IPS-15b (cell line): ENCODE measurements around the gene C2CD2L.
"Not testable (repeated sequence)": the region's sequence is repeated elsewhere in the genome, so short reads cannot be mapped to it uniquely, and the experiment has no call there.

Source experiments
- H3K27me3 ChIP-seq: one replicate; pipeline ENCODE4 v1.6.1; 2013; ENCODE audit warnings: low read length; ENCODE audit not compliant: control insufficient read depth, insufficient read depth
- H3K36me3 ChIP-seq: one replicate; pipeline ENCODE4 v1.6.1; 2013; ENCODE audit warnings: low read length; ENCODE audit not compliant: control insufficient read depth, insufficient read depth
- H3K4me1 ChIP-seq: one replicate; pipeline ENCODE4 v1.6.1; 2013; ENCODE audit warnings: mild to moderate bottlenecking, low read length; ENCODE audit not compliant: control insufficient read depth, insufficient read depth
- H3K4me3 ChIP-seq: one replicate; pipeline ENCODE4 v1.5.1; 2013; ENCODE audit warnings: low read depth, low read length
- H3K9ac ChIP-seq: one replicate; pipeline ENCODE4 v1.6.1; 2013; ENCODE audit warnings: low read depth, mild to moderate bottlenecking, low read length
- H3K9me3 ChIP-seq: one replicate; pipeline ENCODE4 v1.6.1; 2013; ENCODE audit warnings: mild to moderate bottlenecking, low read length; ENCODE audit not compliant: control insufficient read depth, insufficient read depth

Gene C2CD2L

GRCh38 chr11:119158467-119158866, 51.3 kb downstream of the C2CD2L start:
- Histone ChIP-seq H3K4me3 (no peak overlapping the region), H3K27me3 (no peaks in the 10 kb centered on the region), H3K4me1 (no peaks in the 10 kb centered on the region), H3K36me3 (peaks cover 3% of the 10 kb centered on the region), H3K9ac (no peak overlapping the region), H3K9me3 (no peaks in the 10 kb centered on the region)

- no peaks in the 10 kb centered on the region for H3K4me1 ChIP-seq
Measured at GRCh38 chr11:119160151-119160550, 53.0 kb downstream of the C2CD2L start.

GRCh38 chr11:119161871-119162270, 54.7 kb downstream of the C2CD2L start:
- peaks cover 3% of the 10 kb centered on the region for H3K36me3 ChIP-seq

More at GRCh38 chr11:119160151-119160550, 53.0 kb downstream of the C2CD2L start:
- H3K9me3 ChIP-seq: no peaks in the 10 kb centered on the region
- no peaks in the 10 kb centered on the region for H3K27me3 ChIP-seq
- no peak overlapping the region for H3K4me3 ChIP-seq
- no peak overlapping the region for H3K9ac ChIP-seq
- H3K36me3 ChIP-seq: peaks cover 3% of the 10 kb centered on the region

GRCh38 chr11:119166368-119167076, 59.4 kb downstream of the C2CD2L start:
- no peak overlapping the region for H3K4me3 ChIP-seq
- H3K9ac ChIP-seq: no peak overlapping the region
- peaks cover 8% of the 10 kb centered on the region for H3K4me1 ChIP-seq
- H3K27me3 ChIP-seq: no peaks in the 10 kb centered on the region
- no peaks in the 10 kb centered on the region for H3K9me3 ChIP-seq
- no peaks in the 10 kb centered on the region for H3K36me3 ChIP-seq

More at GRCh38 chr11:119161871-119162270, 54.7 kb downstream of the C2CD2L start:
- H3K4me3 ChIP-seq: no peak overlapping the region
- no peak overlapping the region for H3K9ac ChIP-seq
- H3K4me1 ChIP-seq: peaks cover 3% of the 10 kb centered on the region
- no peaks in the 10 kb centered on the region for H3K9me3 ChIP-seq
- no peaks in the 10 kb centered on the region for H3K27me3 ChIP-seq

GRCh38 chr11:119167077-119167458, 59.9 kb downstream of the C2CD2L start:
- H3K4me3 ChIP-seq, H3K36me3 ChIP-seq, H3K9ac ChIP-seq, H3K27me3 ChIP-seq, H3K9me3 ChIP-seq, H3K4me1 ChIP-seq: not testable (repeated sequence)

- Histone ChIP-seq H3K27me3 (no peaks in the 10 kb centered on the region), H3K4me3 (no peak overlapping the region), H3K9me3 (no peaks in the 10 kb centered on the region), H3K9ac (no peak overlapping the region), H3K36me3 (no peaks in the 10 kb centered on the region), H3K4me1 (peaks cover 8% of the 10 kb centered on the region)
Measured at GRCh38 chr11:119167933-119168332, 60.8 kb downstream of the C2CD2L start.
